ENCODE data around the gene FMN2. TPM values are rescaled to one million over a fixed set of nuclear protein-coding genes. Genes with fewer than 3 reads are reported as not detected.

The FMN2 gene
- total RNA-seq, 3 donors from 2014 or later (not counting 1 experiment from before 2014, with no cell fraction given) = not detected

GRCh38 chr1:240385985-240386978 lies 294.6 kb downstream of the FMN2 start:
- Histone ChIP-seq H3K36me3 (ENCODE audit: control insufficient read depth, insufficient read depth, low read length) (no peaks in the 10 kb centered on the region), H3K27me3 (ENCODE audit: control insufficient read depth, insufficient read depth, low read length) (no peaks in the 10 kb centered on the region), H3K9me3 (ENCODE audit: control insufficient read depth, insufficient read depth, low read length) (peaks cover 4% of the 10 kb centered on the region), H3K4me3 (ENCODE audit: low read length) (no peak overlapping the region), H3K27ac (ENCODE audit: low read length) (no peak overlapping the region), H3K4me1 (ENCODE audit: control insufficient read depth, insufficient read depth, low read length) (no peaks in the 10 kb centered on the region)
- Mint-ChIP-seq H3K4me1 (no peaks in the 10 kb centered on the region), H3K4me3 (no peak overlapping the region), H3K36me3 (no peaks in the 10 kb centered on the region), H3K9me3 (peaks cover 0 to 3% of the 10 kb centered on the region in 2 donors), H3K27me3 (ENCODE audit: low read depth in 2 of 2) (no peaks in the 10 kb centered on the region), H3K27ac (no peak overlapping the region)
- no peak for ATAC-seq
- no peak for DNase-seq
- no peak for TF ChIP-seq CTCF (IDR thresholded peaks at IDR 0.05)
- intact Hi-C loops (cut with micrococcal nuclease) = no loop called here
- 82% methylated on average over 6 of the region's 7 CpGs for WGBS (ENCODE audit: insufficient coverage)

GRCh38 chr1:240387051-240387450 lies 295.4 kb downstream of the FMN2 start:
- intact Hi-C loops (cut with micrococcal nuclease) = no loop called here
- Mint-ChIP-seq H3K27ac (no peak overlapping the region), H3K36me3 (no peaks in the 10 kb centered on the region), H3K4me1 (no peaks in the 10 kb centered on the region), H3K4me3 (no peak overlapping the region), H3K27me3 (ENCODE audit: low read depth in 2 of 2) (no peaks in the 10 kb centered on the region), H3K9me3 (peaks cover 0 to 2% of the 10 kb centered on the region in 2 donors)
- Histone ChIP-seq H3K9me3 (ENCODE audit: control insufficient read depth, insufficient read depth, low read length) (no peaks in the 10 kb centered on the region), H3K27me3 (ENCODE audit: control insufficient read depth, insufficient read depth, low read length) (no peaks in the 10 kb centered on the region), H3K4me3 (ENCODE audit: low read length) (no peak overlapping the region), H3K4me1 (ENCODE audit: control insufficient read depth, insufficient read depth, low read length) (no peaks in the 10 kb centered on the region), H3K27ac (ENCODE audit: low read length) (no peak overlapping the region), H3K36me3 (ENCODE audit: control insufficient read depth, insufficient read depth, low read length) (no peaks in the 10 kb centered on the region)
- DNase-seq (no peak), ATAC-seq (no peak)
- TF ChIP-seq CTCF (IDR thresholded peaks at IDR 0.05) = no peak
- 100% methylated on average over 1 of the region's 2 CpGs for WGBS (ENCODE audit: insufficient coverage)

GRCh38 chr1:240391660-240392260 lies 300.1 kb downstream of the FMN2 start:
- no peak overlapping the region for H3K27ac Mint-ChIP-seq
- no CpG with 5 or more reads among the region's 2 CpGs for WGBS (ENCODE audit: insufficient coverage)
- no peak for TF ChIP-seq CTCF (IDR thresholded peaks at IDR 0.05)
- no peaks in the 10 kb centered on the region for H3K36me3 Mint-ChIP-seq
- H3K4me1 Mint-ChIP-seq = no peaks in the 10 kb centered on the region
- Histone ChIP-seq H3K9me3 (ENCODE audit: control insufficient read depth, insufficient read depth, low read length) (no peaks in the 10 kb centered on the region), H3K4me3 (ENCODE audit: low read length) (no peak overlapping the region), H3K27ac (ENCODE audit: low read length) (no peak overlapping the region), H3K36me3 (ENCODE audit: control insufficient read depth, insufficient read depth, low read length) (no peaks in the 10 kb centered on the region), H3K27me3 (ENCODE audit: control insufficient read depth, insufficient read depth, low read length) (no peaks in the 10 kb centered on the region), H3K4me1 (ENCODE audit: control insufficient read depth, insufficient read depth, low read length) (no peaks in the 10 kb centered on the region)
- no peak overlapping the region for H3K4me3 Mint-ChIP-seq
- DNase-seq (no peak), ATAC-seq (no peak)
- intact Hi-C loops (cut with micrococcal nuclease) = no loop called here
- H3K27me3 Mint-ChIP-seq (ENCODE audit: low read depth in 2 of 2) = peaks cover 0 to 2% of the 10 kb centered on the region in 2 donors
- no peaks in the 10 kb centered on the region for H3K9me3 Mint-ChIP-seq
